Left kidney (tissue), 8 donors: Measurements from ENCODE around the gene CCDC191. TPM values are rescaled to one million over a fixed set of nuclear protein-coding genes. Genes with fewer than 3 reads are reported as not detected.

ENCODE experiments used
- DNase-seq: peaks from one replicate; pipeline ENCODE4 v3.0.0-alpha.2; 2013
- long read RNA-seq, 8 donors: transcript quantifications; one replicate each; lab custom pipeline, GENCODE V29; 2026
- polyA plus RNA-seq: library from polyadenylated mRNA; unstranded; fragments of 120-200 nt; gene quantifications from one replicate; pipeline ENCODE4 v1.2.1, GENCODE V29; 2013; ENCODE audit not compliant: insufficient read length

The CCDC191 gene, protein sequence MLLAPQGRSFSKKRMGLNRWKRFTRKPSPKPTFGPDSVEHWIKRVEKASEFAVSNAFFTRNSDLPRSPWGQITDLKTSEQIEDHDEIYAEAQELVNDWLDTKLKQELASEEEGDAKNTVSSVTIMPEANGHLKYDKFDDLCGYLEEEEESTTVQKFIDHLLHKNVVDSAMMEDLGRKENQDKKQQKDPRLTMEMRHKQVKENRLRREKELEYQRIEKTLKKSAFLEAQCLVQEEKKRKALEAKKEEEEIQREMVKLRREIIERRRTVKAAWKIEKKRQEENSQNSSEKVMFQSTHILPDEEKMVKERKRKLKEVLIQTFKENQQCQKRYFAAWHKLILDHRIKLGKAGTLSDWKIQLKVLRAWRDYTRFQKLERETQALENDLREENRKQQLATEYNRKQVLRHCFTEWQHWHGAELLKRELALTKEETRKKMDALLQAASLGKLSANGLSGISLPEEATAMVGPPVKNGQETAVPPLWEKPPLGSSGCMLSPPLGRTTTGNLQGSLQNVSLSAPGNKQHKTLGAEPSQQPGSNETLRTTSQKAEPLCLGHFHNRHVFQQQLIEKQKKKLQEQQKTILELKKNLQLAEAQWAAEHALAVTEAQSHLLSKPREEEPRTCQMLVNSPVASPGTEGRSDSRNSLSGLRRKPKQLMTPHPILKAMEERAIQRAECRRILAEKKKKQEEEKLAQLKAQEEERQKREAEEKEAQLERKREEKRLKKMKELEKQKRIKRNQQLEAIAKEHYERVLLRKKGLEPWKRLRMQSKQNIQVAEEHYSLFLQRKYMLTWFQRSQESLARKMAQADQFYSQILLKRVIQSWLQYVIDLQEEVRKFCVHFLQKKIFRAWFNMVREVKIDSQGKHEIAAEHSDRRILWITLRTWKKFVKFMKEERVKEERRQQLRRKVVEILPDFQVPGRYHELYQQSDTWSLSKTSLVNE
- polyA plus RNA-seq = 31.1 TPM
- long read RNA-seq, donor 1 = 0 reads
- long read RNA-seq, donor 2 = 0 reads
- long read RNA-seq, donor 3, partial matches to known transcripts = 0 of 1 reads
- long read RNA-seq, donor 3, other reads (novel, unspliced or antisense) = 0 of 1 reads
- long read RNA-seq, donor 4 = 0 reads
- long read RNA-seq, donor 5, partial matches to known transcripts = 0 of 1 reads
- long read RNA-seq, donor 5, other reads (novel, unspliced or antisense) = 0 of 1 reads
- long read RNA-seq, donor 6 = 0 reads
- long read RNA-seq, donor 7, partial matches to known transcripts = 0 of 2 reads
- long read RNA-seq, donor 7, other reads (novel, unspliced or antisense) = 0 of 2 reads
- long read RNA-seq, donor 8 = 0 reads

DNA sequence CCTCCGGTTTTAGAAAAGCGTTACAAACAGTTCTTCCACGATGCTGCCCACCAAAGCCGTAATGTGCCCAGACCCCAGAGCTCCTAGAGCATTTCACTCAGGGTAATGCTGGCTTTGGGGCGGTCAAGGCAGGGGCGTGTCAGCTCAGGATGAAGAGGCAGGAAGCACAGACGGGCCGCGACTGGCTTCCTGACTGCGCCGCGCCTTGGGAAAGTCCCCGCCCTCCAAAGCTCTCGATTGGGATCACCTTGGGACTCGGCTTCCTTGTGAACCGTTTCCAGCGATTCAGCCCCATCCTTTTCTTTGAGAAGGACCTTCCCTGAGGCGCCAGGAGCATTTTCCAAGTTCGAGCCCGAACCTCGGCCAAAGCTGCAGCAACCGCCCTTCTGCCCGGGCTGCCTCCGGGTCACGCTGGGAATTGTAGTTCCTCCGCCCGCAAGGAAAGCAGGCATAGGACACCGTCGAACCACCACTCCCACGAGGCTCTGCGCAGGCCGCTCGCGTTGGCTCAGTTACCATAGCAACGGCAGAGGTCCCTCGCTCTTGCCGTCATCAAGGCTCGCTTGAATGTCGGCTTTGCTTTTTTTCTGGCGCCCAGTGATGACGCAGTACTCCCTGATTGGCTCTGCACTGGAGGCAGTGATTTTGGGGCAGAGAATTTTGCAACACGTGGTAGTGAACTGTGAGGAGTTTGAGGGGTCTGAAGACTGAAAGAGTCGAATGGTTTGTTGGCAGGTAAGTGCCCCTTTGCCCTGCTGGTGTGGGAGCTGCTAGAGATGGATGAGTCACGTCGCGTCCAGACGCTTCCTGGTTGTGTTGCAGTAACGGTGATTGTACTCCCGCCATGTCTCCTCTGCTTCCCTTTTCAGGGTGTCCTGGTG is at the start of gene CCDC191, which contains the start of gene QTRT2:
CCDC191 (minus strand) TSS at position 397 of the 881 bp plus-strand sequence; CDS start at position 337, 60 bp downstream.
QTRT2 (plus strand) TSS at position 608 of the 881 bp plus-strand sequence. CDS start 8,521 bp downstream, outside the sequence.
- DNase-seq = peak; percentile 100

DNA sequence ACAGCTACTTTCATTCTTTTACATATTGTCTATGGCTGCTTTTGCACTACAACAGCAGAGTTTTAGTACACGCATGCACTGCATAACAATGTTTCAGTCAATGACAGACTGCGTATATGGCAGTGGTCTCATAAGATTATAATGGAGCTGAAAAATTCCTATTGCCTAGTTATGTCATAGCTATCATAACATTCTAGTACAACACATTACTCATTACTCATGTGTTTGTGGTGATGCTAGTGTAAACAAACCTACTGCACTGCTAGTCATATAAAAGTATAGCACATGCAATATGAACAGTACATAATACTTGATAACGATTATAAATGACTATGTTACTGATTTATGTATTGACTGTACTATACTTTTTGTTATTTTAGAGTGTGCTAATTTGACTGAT is 48.1 kb upstream of the CCDC191 start:
- DNase-seq = no peak

- no peak for DNase-seq
These were observed 47.5 kb upstream of the CCDC191 start for GRCh38 chr3:114103858-114104257.

- DNase-seq = no peak
These were observed 46.9 kb upstream of the CCDC191 start for GRCh38 chr3:114103181-114103580.

GRCh38 chr3:114101101-114101500 is 44.8 kb upstream of the CCDC191 start:
- DNase-seq = no peak

GRCh38 chr3:114095796-114096195 is 39.5 kb upstream of the CCDC191 start:
- DNase-seq = no peak

DNA sequence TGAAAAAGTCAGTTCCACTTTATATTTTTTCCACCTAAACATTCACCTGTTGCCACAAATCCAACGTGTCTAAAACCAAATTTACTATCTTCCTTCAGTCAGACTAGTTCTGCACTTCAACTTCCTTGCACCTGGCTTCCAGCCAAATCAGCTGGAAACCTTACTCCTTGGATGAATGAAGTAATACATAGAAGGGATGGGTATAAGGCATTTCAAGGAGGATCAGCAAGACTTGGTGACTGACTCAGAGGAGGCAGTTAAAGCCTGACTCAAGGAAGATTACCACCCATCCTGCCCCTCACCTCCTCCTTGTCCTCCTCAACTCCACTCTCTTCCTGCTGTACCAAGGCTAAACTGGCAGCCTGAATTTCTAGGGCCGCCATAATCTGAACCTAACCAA is 37.3 kb upstream of the CCDC191 start:
- DNase-seq = no peak

DNA sequence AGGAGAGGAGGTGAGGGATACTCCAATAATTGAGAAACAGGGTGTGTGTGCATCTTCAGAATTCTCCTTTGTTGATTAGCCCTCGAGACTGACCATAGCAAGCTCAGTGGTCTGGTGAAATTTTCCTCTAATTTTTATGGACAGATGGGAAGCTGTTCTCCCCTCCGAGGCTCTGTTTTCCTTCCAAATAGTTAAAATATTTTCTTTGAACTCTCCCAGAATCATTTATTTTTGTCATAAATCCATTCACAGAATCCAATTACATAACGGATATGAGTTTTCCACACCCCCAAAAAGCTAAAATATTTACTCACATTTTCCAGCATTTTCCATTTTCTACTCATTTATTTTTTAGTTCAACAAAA is 36.7 kb upstream of the CCDC191 start:
- no peak for DNase-seq

DNA sequence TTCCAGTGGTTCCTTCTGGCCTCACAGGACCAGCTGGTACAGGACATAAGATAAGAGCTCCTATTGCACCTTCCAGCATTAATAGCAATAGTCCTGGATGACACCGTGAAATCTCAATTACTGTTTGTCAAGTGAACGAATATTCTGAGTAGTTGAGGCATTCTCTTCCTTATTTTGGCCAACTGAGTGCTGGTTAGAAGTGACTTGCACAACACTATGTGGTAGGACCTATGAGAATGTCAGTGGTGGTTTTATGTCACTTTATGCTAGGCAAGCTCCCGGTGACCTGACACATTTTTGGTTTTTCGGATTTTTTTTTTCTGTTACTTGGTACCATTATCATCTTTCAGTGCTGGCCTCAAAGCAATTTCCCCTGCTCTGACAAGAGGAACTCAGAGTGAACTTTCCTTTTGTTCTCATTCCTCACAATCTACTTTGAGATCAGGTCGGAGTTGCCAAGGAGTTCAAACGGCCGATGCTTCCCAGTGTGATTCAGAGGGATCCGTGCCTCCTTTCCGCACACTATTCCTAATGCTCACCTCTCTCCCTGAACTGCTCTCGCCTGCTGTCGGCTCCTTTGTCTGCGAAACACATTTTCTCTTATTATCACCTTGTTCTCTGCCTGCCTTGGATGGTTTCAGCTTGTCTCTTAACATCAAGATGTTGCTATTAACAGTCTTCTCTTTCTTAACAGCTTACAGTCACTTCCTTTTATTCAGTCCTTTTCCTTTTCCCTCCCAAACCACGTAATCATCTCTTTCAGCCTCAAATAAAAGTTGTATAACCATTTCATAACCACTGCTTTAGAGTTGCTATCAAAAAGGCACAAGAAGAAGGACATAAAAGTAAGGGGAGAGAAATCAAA is 36.1 kb upstream of the CCDC191 start:
- DNase-seq = no peak

DNA sequence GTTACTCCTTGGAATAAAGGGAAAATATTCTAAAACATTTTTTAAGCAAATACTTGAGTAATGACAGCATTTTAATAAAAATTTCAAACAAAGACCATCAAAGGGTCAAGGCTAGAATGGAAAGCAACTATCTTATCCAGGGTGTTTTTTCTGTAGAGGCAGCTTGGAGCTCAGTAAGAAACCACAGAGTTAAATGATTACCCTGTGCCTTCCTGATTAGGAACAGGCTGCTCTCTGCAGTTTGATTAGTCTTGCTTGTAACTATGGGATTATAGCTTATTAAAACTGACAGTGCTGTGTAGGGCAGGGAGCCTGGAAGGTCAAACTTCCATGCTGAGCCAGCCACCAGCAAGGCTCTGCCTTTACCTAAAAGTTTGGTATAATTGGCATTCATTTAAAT is 33.3 kb upstream of the CCDC191 start:
- no peak for DNase-seq

GRCh38 chr3:114086356-114086755 is 30.0 kb upstream of the CCDC191 start:
- DNase-seq = no peak

- DNase-seq = no peak
These were observed 26.8 kb upstream of the CCDC191 start for GRCh38 chr3:114083112-114083511.

- DNase-seq = no peak
These were observed 24.7 kb upstream of the CCDC191 start for GRCh38 chr3:114081037-114081436.

DNA sequence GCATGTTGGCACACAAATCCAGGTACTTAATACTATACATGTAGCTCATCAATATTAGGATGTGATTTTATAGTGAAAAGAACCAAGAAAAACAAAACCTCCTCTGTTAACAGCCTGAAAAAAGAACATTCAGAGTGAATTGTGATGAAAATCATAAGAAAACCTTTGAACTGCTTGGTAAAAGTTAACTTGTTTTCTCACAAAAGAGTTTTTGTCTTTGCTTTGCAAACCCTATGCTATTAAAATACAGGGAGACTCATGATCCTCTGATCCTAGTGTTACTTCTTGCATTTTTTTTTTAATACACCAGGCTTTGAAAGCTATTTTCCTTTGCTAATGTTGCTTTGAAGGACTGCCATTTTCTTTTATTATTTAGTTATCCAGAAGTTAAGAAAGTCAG is 23.9 kb upstream of the CCDC191 start:
- DNase-seq = no peak

- no peak for DNase-seq
These were observed 23.4 kb upstream of the CCDC191 start for GRCh38 chr3:114079761-114080160.

GRCh38 chr3:114078126-114078525 is 21.8 kb upstream of the CCDC191 start:
- no peak for DNase-seq

- no peak for DNase-seq
These were observed 20.4 kb upstream of the CCDC191 start for GRCh38 chr3:114076711-114077110.

GRCh38 chr3:114071786-114072185 is 15.5 kb upstream of the CCDC191 start:
- no peak for DNase-seq

DNA sequence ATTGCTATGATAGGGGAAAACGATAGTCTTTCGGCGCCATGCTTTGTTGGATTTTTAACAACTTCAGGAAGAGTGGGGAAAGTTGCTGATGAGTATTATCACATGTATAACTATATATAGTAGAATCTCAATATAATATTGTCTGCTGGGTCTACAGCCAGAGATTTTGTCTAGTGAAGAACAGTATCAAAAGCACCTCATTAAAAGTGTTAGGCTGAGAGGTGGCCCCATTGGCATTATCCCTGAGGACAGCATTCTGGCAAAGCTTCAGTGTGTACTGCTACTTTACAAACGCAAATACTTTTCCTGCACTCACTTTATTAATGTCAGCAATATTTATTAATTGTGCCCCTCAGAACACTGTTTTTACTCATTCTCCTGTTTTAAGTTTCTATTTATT is 12.0 kb upstream of the CCDC191 start:
- no peak for DNase-seq

GRCh38 chr3:114067804-114068203 is 11.5 kb upstream of the CCDC191 start:
- no peak for DNase-seq
